Panc1 (cell line): Measurements from ENCODE around the gene FAM234B. TPM values are rescaled to one million over a fixed set of nuclear protein-coding genes. Genes with fewer than 3 reads are reported as not detected.

Source experiments
- ATAC-seq: fragments of 200-7000 bp; cut with Tn5 transposase; 2 replicates; pipeline ENCODE4 v1.9.1; 2020; ENCODE audit warnings: mild to moderate bottlenecking, moderate library complexity
- BruUV-seq: library from RNA; stranded (reverse); fragments of 400-500 nt; replicated peaks from 2 replicates; lab custom pipeline; 2021; lab: Mats Ljungman, UMichigan
- CTCF ChIA-PET: fragments of 300-600 bp; sonication (Branson Sonifier 250); formaldehyde crosslinking; loops from one replicate; lab custom pipeline; 2022; ENCODE audit warnings: antibody characterized with exemption; lab: Charles Lee
- POLR2A ChIA-PET: fragments of 300-600 bp; sonication (Branson Sonifier 250); formaldehyde crosslinking; loops from one replicate; lab custom pipeline; 2022; ENCODE audit warnings: antibody characterized with exemption; lab: Charles Lee
- DNase-seq: peaks from one replicate; pipeline ENCODE4 v3.0.0-alpha.2; 2010; ENCODE audit warnings: low read depth, low spot score
- H3K27ac ChIP-seq: 2 replicates; pipeline ENCODE4 v1.5.1; 2011; ENCODE audit warnings: mild to moderate bottlenecking, low read length, inconsistent platforms
- H3K27me3 ChIP-seq: fragments of 200-500 bp; sonication (Bioruptor generic); 2 replicates; pipeline ENCODE4 v1.6.0; 2014; ENCODE audit warnings: low read length, inconsistent platforms; ENCODE audit not compliant: control insufficient read depth, insufficient read depth
- H3K36me3 ChIP-seq: fragments of 200-500 bp; sonication (Bioruptor generic); 2 replicates; pipeline ENCODE4 v1.5.1; 2014; ENCODE audit warnings: inconsistent platforms, mild to moderate bottlenecking, low read length, moderate library complexity; ENCODE audit not compliant: control insufficient read depth, insufficient read depth
- H3K4me1 ChIP-seq: 2 replicates; pipeline ENCODE4 v1.5.1; 2011; ENCODE audit warnings: inconsistent platforms, mild to moderate bottlenecking, low read length, moderate library complexity; ENCODE audit not compliant: control insufficient read depth, insufficient read depth
- H3K4me3 ChIP-seq, 2 experiments: 2 replicates each; pipeline ENCODE4 v1.5.1; 2011 to 2012; ENCODE audit warnings: low read depth in 2 of 2, low read length in 2 of 2, mild to moderate bottlenecking in 2 of 2, inconsistent platforms in 1 of 2, moderate library complexity in 1 of 2
- H3K9me3 ChIP-seq: fragments of 200-500 bp; sonication (Bioruptor generic); 2 replicates; pipeline ENCODE4 v1.5.1; 2014; ENCODE audit warnings: low read depth, mild to moderate bottlenecking, inconsistent platforms, low read length, moderate library complexity; ENCODE audit not compliant: control insufficient read depth, insufficient read depth
- CTCF ChIP-seq: fragments of 450-650 bp; IDR thresholded peaks from 2 replicates; pipeline ENCODE4 v1.5.1; 2017; ENCODE audit warnings: mild to moderate bottlenecking
- POLR2AphosphoS5 ChIP-seq: IDR thresholded peaks from 2 replicates; pipeline ENCODE4 v1.6.1; 2012; ENCODE audit warnings: mild to moderate bottlenecking, low read depth, low read length, moderate library complexity
- SIN3A ChIP-seq: IDR thresholded peaks from 2 replicates; pipeline ENCODE4 v1.6.1; 2012; ENCODE audit warnings: low read depth, mild to moderate bottlenecking, low read length, moderate library complexity, borderline replicate concordance; ENCODE audit not compliant: insufficient read depth
- TCF7L2 ChIP-seq: IDR thresholded peaks from 2 replicates; pipeline ENCODE4 v1.6.1; 2011; ENCODE audit warnings: mild to moderate bottlenecking, low read depth, low read length, inconsistent platforms
- in situ Hi-C: cut with HindIII; loops from 2 replicates; pipeline ENCODE4 v1.10.0; 2016; ENCODE audit warnings: low sequenced_read_pairs, low pct_unique_long_range_greater_than_20kb
- intact Hi-C: fragments of 100-400 bp; cut with micrococcal nuclease; formaldehyde crosslinking; loops from one replicate; pipeline ENCODE4 v1.10.0; 2022; ENCODE audit not compliant: unreplicated experiment
- total RNA-seq: library from RNA; stranded (reverse); gene quantifications from one replicate; pipeline ENCODE4 v1.2.1, GENCODE V29; 2021; ENCODE audit not compliant: unreplicated experiment
- TF ChIP-seq, protein P1 (sequence below), 2 experiments: IDR thresholded peaks; 2 replicates each; pipeline ENCODE4 v1.6.1; 2011 to 2012; ENCODE audit warnings: low read depth in 2 of 2, control low read depth in 1 of 2, low read length in 1 of 2, mild to moderate bottlenecking in 1 of 2, moderate library complexity in 1 of 2; ENCODE audit not compliant: insufficient read depth in 1 of 2

The FAM234B gene
- total RNA-seq, 1 experiment from 2014 or later, result 5.4 TPM

DNA sequence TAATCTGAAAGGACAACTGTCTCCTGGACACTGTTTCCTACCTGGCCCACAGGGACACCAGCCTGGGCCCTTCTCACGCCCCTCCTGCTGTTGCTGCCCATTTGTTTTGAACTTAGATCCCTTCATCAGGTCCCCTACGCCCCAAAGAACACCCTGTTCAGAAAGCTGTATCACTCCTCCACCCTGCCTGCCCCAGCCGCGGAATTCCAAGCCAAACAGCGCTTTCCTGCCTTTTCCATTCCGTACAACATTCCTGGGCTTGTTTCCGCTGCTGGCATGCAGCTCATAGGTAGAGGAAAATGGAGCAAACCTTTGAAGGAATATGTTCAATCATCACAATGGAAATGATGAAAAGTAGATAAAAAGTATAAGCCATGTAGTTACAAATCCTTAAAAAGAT, 72.1 kb downstream of the FAM234B start:
- ChIA-PET POLR2A (no interaction called here), CTCF (no interaction called here)
- H3K27ac ChIP-seq, result no peak overlapping the region
- no peak overlapping the region for H3K4me3 ChIP-seq
- H3K4me1 ChIP-seq, result no peaks in the 10 kb centered on the region
- H3K27me3 ChIP-seq, result no peaks in the 10 kb centered on the region
- no peaks in the 10 kb centered on the region for H3K36me3 ChIP-seq
- no TSS peak for BruUV-seq
- intact Hi-C loops (no loop called here), in situ Hi-C loops (no loop called here)
- DNase-seq (no peak), ATAC-seq (no peak)
- no peaks in the 10 kb centered on the region for H3K9me3 ChIP-seq
- TF ChIP-seq CTCF (no peak), POLR2AphosphoS5 (no peak), TCF7L2 (no peak), SIN3A (no peak)
- TF ChIP-seq, protein P1, sequence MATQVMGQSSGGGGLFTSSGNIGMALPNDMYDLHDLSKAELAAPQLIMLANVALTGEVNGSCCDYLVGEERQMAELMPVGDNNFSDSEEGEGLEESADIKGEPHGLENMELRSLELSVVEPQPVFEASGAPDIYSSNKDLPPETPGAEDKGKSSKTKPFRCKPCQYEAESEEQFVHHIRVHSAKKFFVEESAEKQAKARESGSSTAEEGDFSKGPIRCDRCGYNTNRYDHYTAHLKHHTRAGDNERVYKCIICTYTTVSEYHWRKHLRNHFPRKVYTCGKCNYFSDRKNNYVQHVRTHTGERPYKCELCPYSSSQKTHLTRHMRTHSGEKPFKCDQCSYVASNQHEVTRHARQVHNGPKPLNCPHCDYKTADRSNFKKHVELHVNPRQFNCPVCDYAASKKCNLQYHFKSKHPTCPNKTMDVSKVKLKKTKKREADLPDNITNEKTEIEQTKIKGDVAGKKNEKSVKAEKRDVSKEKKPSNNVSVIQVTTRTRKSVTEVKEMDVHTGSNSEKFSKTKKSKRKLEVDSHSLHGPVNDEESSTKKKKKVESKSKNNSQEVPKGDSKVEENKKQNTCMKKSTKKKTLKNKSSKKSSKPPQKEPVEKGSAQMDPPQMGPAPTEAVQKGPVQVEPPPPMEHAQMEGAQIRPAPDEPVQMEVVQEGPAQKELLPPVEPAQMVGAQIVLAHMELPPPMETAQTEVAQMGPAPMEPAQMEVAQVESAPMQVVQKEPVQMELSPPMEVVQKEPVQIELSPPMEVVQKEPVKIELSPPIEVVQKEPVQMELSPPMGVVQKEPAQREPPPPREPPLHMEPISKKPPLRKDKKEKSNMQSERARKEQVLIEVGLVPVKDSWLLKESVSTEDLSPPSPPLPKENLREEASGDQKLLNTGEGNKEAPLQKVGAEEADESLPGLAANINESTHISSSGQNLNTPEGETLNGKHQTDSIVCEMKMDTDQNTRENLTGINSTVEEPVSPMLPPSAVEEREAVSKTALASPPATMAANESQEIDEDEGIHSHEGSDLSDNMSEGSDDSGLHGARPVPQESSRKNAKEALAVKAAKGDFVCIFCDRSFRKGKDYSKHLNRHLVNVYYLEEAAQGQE (IDR thresholded peaks at IDR 0.05; ENCODE audit: insufficient read depth in 1 of 2, low read depth in 2 of 2, low read length in 1 of 2), result no peak

DNA sequence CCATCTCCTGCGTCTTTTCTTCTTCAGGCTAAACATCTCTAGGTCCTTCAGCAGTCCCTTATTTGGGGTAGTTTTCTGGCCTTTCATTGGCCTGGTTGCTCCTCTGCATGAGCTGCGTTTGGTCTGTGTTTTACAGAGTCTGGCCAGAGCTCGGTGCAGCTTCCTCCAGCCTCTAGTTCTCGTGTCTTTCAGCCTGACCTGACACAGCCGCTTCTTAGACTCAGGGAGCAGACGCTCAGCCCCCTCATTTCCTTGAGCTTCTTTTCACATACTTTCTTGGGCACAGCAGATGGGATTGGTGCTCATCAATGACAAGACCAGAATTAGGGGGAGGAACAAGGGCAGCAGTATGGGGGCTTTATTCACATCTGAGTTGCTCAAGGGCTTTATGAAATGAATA, 72.8 kb downstream of the FAM234B start:
- TF ChIP-seq, protein P1 (IDR thresholded peaks at IDR 0.05; ENCODE audit: insufficient read depth in 1 of 2, low read depth in 2 of 2, low read length in 1 of 2), result no peak
- no peak for TF ChIP-seq CTCF
- no peak for TF ChIP-seq POLR2AphosphoS5
- no peak for TF ChIP-seq TCF7L2
- TF ChIP-seq SIN3A, result no peak
- ATAC-seq (no peak), DNase-seq (no peak)
- POLR2A ChIA-PET, result no interaction called here
- intact Hi-C loops (no loop called here), in situ Hi-C loops (no loop called here)
- BruUV-seq, result no TSS peak
- Histone ChIP-seq H3K4me3 (no peak overlapping the region), H3K36me3 (no peaks in the 10 kb centered on the region), H3K27ac (no peak overlapping the region; the same call in 1 of the 2 replicates), H3K9me3 (no peaks in the 10 kb centered on the region), H3K4me1 (no peaks in the 10 kb centered on the region), H3K27me3 (no peaks in the 10 kb centered on the region)
- CTCF ChIA-PET, result no interaction called here
